ENCODE data around the gene ICA1.

GRCh38 chr7:8192897-8193296 is 69.1 kb downstream of the ICA1 start:
- TF ChIP-seq CTCF (conservative IDR thresholded peaks at IDR 0.05; ENCODE audit: low read depth, low read length) (no peak), EZH2 (IDR thresholded peaks at IDR 0.05; ENCODE audit: borderline replicate concordance, low read depth, low read length, poor library complexity, severe bottlenecking) (no peak)

All from A673 (cell line).